ENCODE results near the gene B4GALNT3.

DNA sequence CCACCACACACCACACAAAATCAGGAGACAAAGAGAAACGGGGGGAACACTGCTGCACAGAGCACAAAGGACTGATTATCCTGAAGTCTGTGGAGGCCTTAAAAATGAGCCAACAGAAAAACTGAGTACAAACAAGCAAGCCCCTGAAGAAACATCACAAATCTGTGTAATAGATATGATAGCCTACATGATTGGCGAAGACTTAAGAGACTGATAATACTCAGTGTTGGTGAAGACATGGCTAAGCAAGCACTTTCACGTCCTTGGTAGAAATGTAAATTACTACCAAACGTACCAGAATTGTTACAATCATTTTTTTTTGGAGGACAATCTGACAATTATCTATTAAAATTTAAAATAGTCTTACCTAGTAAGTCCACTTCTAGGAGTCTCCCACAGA lies 128.9 kb downstream of the B4GALNT3 start:
- TF ChIP-seq, protein P1, sequence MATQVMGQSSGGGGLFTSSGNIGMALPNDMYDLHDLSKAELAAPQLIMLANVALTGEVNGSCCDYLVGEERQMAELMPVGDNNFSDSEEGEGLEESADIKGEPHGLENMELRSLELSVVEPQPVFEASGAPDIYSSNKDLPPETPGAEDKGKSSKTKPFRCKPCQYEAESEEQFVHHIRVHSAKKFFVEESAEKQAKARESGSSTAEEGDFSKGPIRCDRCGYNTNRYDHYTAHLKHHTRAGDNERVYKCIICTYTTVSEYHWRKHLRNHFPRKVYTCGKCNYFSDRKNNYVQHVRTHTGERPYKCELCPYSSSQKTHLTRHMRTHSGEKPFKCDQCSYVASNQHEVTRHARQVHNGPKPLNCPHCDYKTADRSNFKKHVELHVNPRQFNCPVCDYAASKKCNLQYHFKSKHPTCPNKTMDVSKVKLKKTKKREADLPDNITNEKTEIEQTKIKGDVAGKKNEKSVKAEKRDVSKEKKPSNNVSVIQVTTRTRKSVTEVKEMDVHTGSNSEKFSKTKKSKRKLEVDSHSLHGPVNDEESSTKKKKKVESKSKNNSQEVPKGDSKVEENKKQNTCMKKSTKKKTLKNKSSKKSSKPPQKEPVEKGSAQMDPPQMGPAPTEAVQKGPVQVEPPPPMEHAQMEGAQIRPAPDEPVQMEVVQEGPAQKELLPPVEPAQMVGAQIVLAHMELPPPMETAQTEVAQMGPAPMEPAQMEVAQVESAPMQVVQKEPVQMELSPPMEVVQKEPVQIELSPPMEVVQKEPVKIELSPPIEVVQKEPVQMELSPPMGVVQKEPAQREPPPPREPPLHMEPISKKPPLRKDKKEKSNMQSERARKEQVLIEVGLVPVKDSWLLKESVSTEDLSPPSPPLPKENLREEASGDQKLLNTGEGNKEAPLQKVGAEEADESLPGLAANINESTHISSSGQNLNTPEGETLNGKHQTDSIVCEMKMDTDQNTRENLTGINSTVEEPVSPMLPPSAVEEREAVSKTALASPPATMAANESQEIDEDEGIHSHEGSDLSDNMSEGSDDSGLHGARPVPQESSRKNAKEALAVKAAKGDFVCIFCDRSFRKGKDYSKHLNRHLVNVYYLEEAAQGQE (IDR thresholded peaks at IDR 0.05; ENCODE audit: unreplicated experiment) = no peak
- no peak for TF ChIP-seq CTCF (conservative IDR thresholded peaks at IDR 0.05; ENCODE audit: low read depth in 2 of 2)
- TF ChIP-seq POLR2AphosphoS5 (IDR thresholded peaks at IDR 0.05; ENCODE audit: low read depth) = no peak
- TF ChIP-seq EZH2phosphoT487 (IDR thresholded peaks at IDR 0.05; ENCODE audit: unreplicated experiment) = no peak
- no peak for TF ChIP-seq CREB1 (CRISPR knock-in tag; IDR thresholded peaks at IDR 0.05; ENCODE audit: low read depth)
- no peak for TF ChIP-seq EZH2 (IDR thresholded peaks at IDR 0.05; ENCODE audit: low read depth, unreplicated experiment)
- TF ChIP-seq ETS1 (IDR thresholded peaks at IDR 0.05) = no peak
- TF ChIP-seq STAT1 (IDR thresholded peaks at IDR 0.05; ENCODE audit: unreplicated experiment) = no peak
- no peak for TF ChIP-seq JUNB (IDR thresholded peaks at IDR 0.05; ENCODE audit: unreplicated experiment)
- no peak for TF ChIP-seq NANOG (IDR thresholded peaks at IDR 0.05; ENCODE audit: borderline replicate concordance)
- no peak for TF ChIP-seq ZNF114 (CRISPR knock-in tag; IDR thresholded peaks at IDR 0.05)
- no peak for TF ChIP-seq ZNF331 (CRISPR knock-in tag; IDR thresholded peaks at IDR 0.05; ENCODE audit: low read depth)
